Right lobe of liver (tissue), 6 donors: Measurements from ENCODE around the gene DGKE. TPM values are rescaled to one million over a fixed set of nuclear protein-coding genes. Genes with fewer than 3 reads are reported as not detected.
A peak's percentile ranks its signal among the peaks of the same experiment; 100 is the strongest.

ENCODE experiments used
- ATAC-seq, 4 donors: fragments of 200-7000 bp; cut with Tn5 transposase; one replicate each; pipeline ENCODE4 v1.9.1; 2020; ENCODE audit warnings: mild to moderate bottlenecking in 4 of 4, moderate library complexity in 4 of 4
- DNase-seq, 3 donors: peaks; one replicate each; pipeline ENCODE4 v3.0.0-alpha.2; 2020
- H3K27ac ChIP-seq, 3 donors: fragments of 200-600 bp; one replicate each; pipeline ENCODE4 v1.8.0; 2022
- H3K27me3 ChIP-seq, 2 donors: fragments of 200-600 bp; one replicate each; pipeline ENCODE4 v1.8.0; 2022
- H3K36me3 ChIP-seq, 4 donors: fragments of 200-600 bp; sonication (generic) in 1 of 4; one replicate each; pipeline versions ENCODE4 v1.5.1 to v1.8.0; 2017 to 2022; ENCODE audit warnings: control low read depth in 1 of 4
- H3K4me1 ChIP-seq, 4 donors: fragments of 200-600 bp; sonication (generic) in 1 of 4; one replicate each; pipeline versions ENCODE4 v1.5.1 to v1.8.0; 2017 to 2022; ENCODE audit warnings: control low read depth in 1 of 4
- H3K4me3 ChIP-seq, 3 donors: fragments of 200-600 bp; one replicate each; pipeline ENCODE4 v1.8.0; 2022
- H3K9me3 ChIP-seq, 4 donors: fragments of 200-600 bp; sonication (generic) in 1 of 4; one replicate each; pipeline versions ENCODE4 v1.5.1 to v1.8.0; 2017 to 2022; ENCODE audit warnings: control low read depth in 1 of 4
- POLR2A ChIP-seq: fragments of 450-650 bp; IDR thresholded peaks from one replicate; pipeline ENCODE4 v1.6.1; 2017; ENCODE audit warnings: antibody characterized with exemption, mild to moderate bottlenecking
- WGBS: methylation state at CpG from one replicate; pipeline ENCODE4 v1.1.6; 2018; ENCODE audit warnings: low coverage, low lambda C conversion rate; ENCODE audit not compliant: insufficient coverage; ENCODE audit errors: missing lambda C conversion rate; 5-methylcytosine and 5-hydroxymethylcytosine counted together
- intact Hi-C, 2 donors: fragments of 100-400 bp; cut with DNase I; formaldehyde crosslinking; loops; one replicate each; pipeline versions ENCODE4 v1.11.2 to v1.14.1; 2022
- total RNA-seq, 6 experiments: library from RNA; depleted of rRNA in 2 of 6; stranded (reverse); fragments of >200 nt in 2 of 6; fragmentation: NEBNext Ultra II Directional in 3 of 6; extraction: Animal tissue kit (Norgen Biotek cat#: 25700) in 3 of 6; gene quantifications; one replicate each; pipeline versions ENCODE4 v1.1.0 to v1.2.4, GENCODE V29; 2016 to 2023
- TF ChIP-seq, protein P1 (sequence below), 4 donors: fragments of 200-600 bp in 3 of 4; fragments of 450-650 bp in 1 of 4; IDR thresholded peaks; one replicate each; pipeline versions ENCODE4 v1.5.1 to v1.8.0; 2016 to 2022; ENCODE audit warnings: antibody characterized with exemption in 4 of 4, mild to moderate bottlenecking in 2 of 4
- donor health status: DM: no; HTN: yes; CAD: no.
- donor health status: DM: no; HTN: no; CAD: no.
- donor health status: DM: no; HTN: no; CAD: no.
- donor health status: DM: no; HTN: yes; CAD: no.
- donor health status: DM: no; HTN: yes; CAD: no.

The DGKE gene
- total RNA-seq, 6 experiments from 2014 or later, result 2.2 to 10.4 (median 3.4) TPM

DNA sequence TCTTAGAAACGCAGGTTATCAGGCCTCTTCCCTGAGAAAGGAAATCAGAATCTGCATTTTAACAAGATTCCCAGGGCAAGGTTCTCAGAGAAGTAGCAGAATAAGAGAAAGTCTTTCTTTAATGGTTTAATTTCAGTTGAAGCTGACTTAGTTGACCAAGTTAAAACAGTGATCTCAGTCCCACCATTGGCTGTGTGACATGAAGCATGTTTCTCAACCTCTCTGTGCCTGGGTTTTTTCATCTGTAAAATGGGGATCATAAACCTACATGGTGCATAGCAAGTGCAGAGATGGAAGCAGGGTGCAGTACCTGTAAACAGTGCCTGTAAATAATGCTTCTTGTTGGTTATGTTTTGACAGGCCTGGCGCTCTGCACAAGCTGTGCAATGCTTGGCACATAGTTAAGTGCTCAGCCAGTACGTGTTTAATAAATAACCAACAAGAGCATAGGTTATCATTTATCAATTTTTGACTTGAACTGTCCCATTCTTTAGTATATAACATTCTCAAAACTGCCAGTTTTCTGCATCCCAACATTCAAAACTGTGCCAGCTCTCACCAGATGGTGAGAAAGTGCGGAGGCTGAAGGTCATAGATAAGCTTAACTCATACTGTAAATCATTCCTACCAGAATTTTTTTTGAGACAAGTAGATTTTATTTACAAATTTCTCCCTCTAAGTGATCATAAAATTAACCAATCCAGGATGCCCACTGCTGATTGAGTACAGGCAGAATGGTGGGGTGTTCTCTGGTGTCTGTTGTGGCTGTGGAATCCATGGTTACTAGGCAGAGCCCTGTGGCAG lies 7.1 kb upstream of the DGKE start:
- DNase-seq (peak in 1 of 3 donors; percentile 67), ATAC-seq (peak; percentile 58 to 77 (median 72))
- 47% methylated on average over 4 of the region's 4 CpGs for WGBS
- intact Hi-C loops, result no loop called here
- Histone ChIP-seq H3K4me3 (no peak overlapping the region), H3K4me1 (peaks cover 0 to 46% (median 21%) of the 10 kb centered on the region in 4 donors), H3K27ac (peak overlapping the region in 2 of 3 donors; percentile 12 to 16), H3K36me3 (no peaks in the 10 kb centered on the region), H3K27me3 (no peaks in the 10 kb centered on the region), H3K9me3 (no peaks in the 10 kb centered on the region)
- no peak for TF ChIP-seq POLR2A
- TF ChIP-seq, protein P1, sequence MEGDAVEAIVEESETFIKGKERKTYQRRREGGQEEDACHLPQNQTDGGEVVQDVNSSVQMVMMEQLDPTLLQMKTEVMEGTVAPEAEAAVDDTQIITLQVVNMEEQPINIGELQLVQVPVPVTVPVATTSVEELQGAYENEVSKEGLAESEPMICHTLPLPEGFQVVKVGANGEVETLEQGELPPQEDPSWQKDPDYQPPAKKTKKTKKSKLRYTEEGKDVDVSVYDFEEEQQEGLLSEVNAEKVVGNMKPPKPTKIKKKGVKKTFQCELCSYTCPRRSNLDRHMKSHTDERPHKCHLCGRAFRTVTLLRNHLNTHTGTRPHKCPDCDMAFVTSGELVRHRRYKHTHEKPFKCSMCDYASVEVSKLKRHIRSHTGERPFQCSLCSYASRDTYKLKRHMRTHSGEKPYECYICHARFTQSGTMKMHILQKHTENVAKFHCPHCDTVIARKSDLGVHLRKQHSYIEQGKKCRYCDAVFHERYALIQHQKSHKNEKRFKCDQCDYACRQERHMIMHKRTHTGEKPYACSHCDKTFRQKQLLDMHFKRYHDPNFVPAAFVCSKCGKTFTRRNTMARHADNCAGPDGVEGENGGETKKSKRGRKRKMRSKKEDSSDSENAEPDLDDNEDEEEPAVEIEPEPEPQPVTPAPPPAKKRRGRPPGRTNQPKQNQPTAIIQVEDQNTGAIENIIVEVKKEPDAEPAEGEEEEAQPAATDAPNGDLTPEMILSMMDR (IDR thresholded peaks at IDR 0.05), result no peak

DNA sequence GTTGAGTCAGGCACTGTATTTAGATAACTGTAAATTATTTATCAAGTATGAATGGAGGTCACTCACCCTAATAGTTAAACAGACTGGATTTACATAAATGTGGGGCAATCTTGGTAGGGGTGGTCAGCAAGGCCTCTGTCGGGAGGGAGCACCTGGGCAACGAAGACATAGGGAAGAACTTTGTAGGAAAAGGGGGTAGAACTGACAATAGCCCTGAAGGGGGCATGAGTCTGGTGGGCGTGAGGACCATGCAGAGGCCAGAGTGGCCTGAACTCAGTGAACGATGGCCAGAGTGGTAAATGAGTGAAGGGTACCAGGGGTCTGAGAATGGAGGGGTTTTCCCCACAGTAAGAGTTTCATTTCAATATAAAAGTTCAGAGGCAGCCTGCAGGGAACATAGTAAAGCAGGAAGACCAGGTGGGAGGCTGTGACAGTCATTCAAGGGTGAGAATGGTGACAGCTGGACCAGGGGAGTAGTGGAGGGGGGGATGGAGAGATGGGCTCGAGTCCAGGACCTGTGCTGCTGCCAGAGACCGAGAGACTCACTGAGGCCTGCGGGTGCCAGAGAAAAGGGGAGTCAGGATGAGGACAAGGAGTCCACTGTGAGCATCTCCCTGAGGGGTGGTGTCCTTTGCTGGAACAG lies 3.1 kb upstream of the DGKE start:
- Histone ChIP-seq H3K4me3 (no peak overlapping the region), H3K27me3 (no peaks in the 10 kb centered on the region), H3K36me3 (no peaks in the 10 kb centered on the region), H3K4me1 (peaks cover 0 to 32% (median 15%) of the 10 kb centered on the region in 4 donors), H3K9me3 (no peaks in the 10 kb centered on the region), H3K27ac (no peak overlapping the region)
- no peak for DNase-seq
- intact Hi-C loops, result no loop called here
- ATAC-seq, result no peak
- 28% methylated on average over 7 of the region's 7 CpGs for WGBS
- no peak for TF ChIP-seq POLR2A
- TF ChIP-seq, protein P1 (IDR thresholded peaks at IDR 0.05), result no peak

DNA sequence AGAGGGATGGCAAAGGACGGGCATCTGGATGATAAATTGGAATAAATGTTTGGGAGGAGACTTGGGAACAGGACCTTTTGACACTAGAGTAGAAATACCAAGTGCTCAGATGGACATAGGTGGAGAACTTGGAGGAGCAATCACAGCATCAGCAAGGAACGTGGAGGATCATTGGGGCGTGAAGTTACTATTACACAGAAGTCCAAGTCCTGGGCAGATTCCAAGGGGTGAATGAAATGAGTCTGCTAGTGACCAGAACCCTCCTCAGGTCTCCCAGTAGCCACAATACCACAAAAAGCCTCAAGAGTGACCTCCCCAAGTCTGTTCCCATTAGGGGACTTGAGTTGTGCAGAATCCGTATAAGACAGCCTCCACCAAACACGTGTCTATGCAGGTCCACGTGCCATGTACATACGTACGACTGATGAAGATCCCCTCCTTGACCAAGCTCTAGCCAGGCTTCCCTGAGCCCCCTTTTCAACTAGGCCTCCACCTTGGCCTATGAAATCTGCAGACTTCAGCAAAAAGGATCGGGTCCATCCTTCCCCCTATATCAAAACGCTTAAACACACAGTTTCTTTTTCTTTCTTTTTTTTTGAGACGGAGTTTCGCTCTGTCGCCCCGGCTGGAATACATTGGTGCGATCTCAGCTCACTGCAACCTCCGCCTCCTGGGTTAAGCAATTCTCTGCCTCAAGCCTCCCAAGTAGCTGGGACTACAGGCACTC lies 2.4 kb upstream of the DGKE start:
- H3K27ac ChIP-seq, result no peak overlapping the region
- no peak for TF ChIP-seq POLR2A
- TF ChIP-seq, protein P1 (IDR thresholded peaks at IDR 0.05), result no peak
- WGBS, result 96% methylated on average over 14 of the region's 16 CpGs
- intact Hi-C loops, result no loop called here
- H3K9me3 ChIP-seq, result no peaks in the 10 kb centered on the region
- DNase-seq, result no peak
- peaks cover 0 to 25% (median 12%) of the 10 kb centered on the region in 4 donors for H3K4me1 ChIP-seq
- H3K36me3 ChIP-seq, result no peaks in the 10 kb centered on the region
- H3K27me3 ChIP-seq, result no peaks in the 10 kb centered on the region
- no peak for ATAC-seq
- no peak overlapping the region for H3K4me3 ChIP-seq

DNA sequence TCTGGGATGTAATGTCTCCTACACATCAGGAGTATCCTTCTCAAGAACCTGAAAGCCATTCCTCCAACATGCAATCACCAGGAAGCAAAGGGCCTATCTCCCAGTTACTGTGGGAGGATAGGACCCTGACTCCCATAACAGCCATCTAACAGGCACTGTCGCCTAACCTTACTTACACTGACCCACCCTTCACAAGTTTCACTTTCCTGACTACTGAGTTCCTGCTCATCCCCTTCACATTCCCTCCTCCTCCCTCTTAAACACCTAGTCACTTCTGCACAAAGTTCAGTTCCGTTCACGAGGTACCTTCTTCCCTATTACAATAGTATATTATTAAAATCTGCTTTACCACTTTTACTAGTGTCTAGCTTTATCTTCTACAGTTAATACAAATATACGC lies 1.5 kb upstream of the DGKE start:
- Histone ChIP-seq H3K36me3 (no peaks in the 10 kb centered on the region), H3K27ac (no peak overlapping the region), H3K9me3 (no peaks in the 10 kb centered on the region), H3K4me1 (peaks cover 0 to 16% (median 7%) of the 10 kb centered on the region in 4 donors), H3K27me3 (no peaks in the 10 kb centered on the region), H3K4me3 (peak overlapping the region in 2 of 3 donors; percentile 64 to 69)
- no peak for DNase-seq
- 35% methylated on average over 4 of the region's 4 CpGs for WGBS
- intact Hi-C loops, result no loop called here
- ATAC-seq, result no peak
- TF ChIP-seq, protein P1 (IDR thresholded peaks at IDR 0.05), result no peak
- no peak for TF ChIP-seq POLR2A
